ENCODE measurements around the gene DNAJC18. TPM values are rescaled to one million over a fixed set of nuclear protein-coding genes. Genes with fewer than 3 reads are reported as not detected.

Gene DNAJC18
- total RNA-seq, 1 experiment from 2014 or later, result 4.4 TPM

DNA sequence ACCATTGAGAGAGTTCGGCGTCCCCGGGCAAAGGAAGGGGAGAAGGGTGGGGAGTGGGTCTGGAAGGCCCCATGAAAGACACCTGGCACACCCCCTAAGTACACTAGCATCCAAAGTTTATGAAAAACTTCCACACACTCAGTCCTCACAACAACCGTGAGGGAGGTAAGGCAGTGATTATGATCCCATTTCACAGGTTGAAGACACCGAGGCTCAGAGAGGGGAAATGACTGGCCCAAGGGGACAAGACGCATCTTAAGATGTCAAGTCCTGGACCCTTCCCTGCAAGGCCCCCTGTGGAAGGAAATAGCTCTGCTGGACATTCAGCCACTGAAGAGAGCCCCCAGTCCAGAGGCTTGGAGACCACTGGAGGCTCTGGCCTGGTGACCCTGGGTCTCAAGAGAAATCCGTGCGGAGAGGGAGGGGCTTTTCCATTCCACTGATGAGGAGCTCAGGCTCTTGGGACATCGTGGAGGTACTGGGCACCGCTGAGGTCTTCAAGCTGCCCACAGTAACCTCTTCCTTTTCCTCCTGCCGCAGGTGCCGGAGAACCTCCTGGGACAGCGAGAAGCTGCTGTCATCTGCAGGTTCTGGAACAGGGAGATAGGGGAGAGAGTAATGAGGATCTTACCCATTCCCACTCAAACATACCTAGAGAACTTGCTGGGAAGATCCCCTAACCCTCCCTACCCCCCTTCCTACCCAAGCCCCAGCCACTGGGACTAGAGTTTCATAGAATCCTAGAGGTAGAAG is 36.7 kb upstream of the DNAJC18 start:
- no TSS peak for BruUV-seq (replicated peaks)
- TF ChIP-seq EZH2 (IDR thresholded peaks at IDR 0.05; ENCODE audit: low read length, unreplicated experiment) (no peak), CTCF (conservative IDR thresholded peaks at IDR 0.05; ENCODE audit: low read depth, low read length) (no peak), EZH2phosphoT487 (IDR thresholded peaks at IDR 0.05; ENCODE audit: borderline replicate concordance, low read length) (no peak)
- H3K36me3 ChIP-seq (ENCODE audit: low read depth, low read length), result no peaks in the 10 kb centered on the region
- ChIA-PET CTCF (no interaction called here), POLR2A (ENCODE audit: unreplicated experiment) (no interaction called here)
- no peaks in the 10 kb centered on the region for H3K27me3 ChIP-seq (ENCODE audit: low read length)
- no peaks in the 10 kb centered on the region for H3K9me2 ChIP-seq (replicated peaks; ENCODE audit: low read length)
- H3K79me2 ChIP-seq (ENCODE audit: low read length), result no peaks in the 10 kb centered on the region
- no peak overlapping the region for H3K4me2 ChIP-seq (ENCODE audit: low read length)
- H3K27ac ChIP-seq (ENCODE audit: low read length), result no peak overlapping the region
- no peak for ATAC-seq
- H3F3A ChIP-seq (ENCODE audit: low read length, unreplicated experiment), result no peaks in the 10 kb centered on the region
- no peaks in the 10 kb centered on the region for H4K20me1 ChIP-seq (ENCODE audit: low read length)
- H3K4me1 ChIP-seq (ENCODE audit: insufficient read depth, low read length), result peaks cover 2% of the 10 kb centered on the region; the same call in 1 of the 2 replicates
- no peak overlapping the region for H2AFZ ChIP-seq (ENCODE audit: low read length)
- no peak for DNase-seq
- no peaks in the 10 kb centered on the region for H3K9me3 ChIP-seq (ENCODE audit: low read length)
- intact Hi-C loops (cut with micrococcal nuclease), result no loop called here
- H3K9ac ChIP-seq (ENCODE audit: low read length), result no peak overlapping the region
- no peak overlapping the region for H3K4me3 ChIP-seq (ENCODE audit: low read length)

- Histone ChIP-seq H3K9me3 (ENCODE audit: low read length) (no peaks in the 10 kb centered on the region), H3K4me1 (ENCODE audit: insufficient read depth, low read length) (no peaks in the 10 kb centered on the region), H2AFZ (ENCODE audit: low read length) (no peak overlapping the region), H4K20me1 (ENCODE audit: low read length) (no peaks in the 10 kb centered on the region), H3K4me3 (ENCODE audit: low read length) (no peak overlapping the region), H3K79me2 (ENCODE audit: low read length) (no peaks in the 10 kb centered on the region), H3K9ac (ENCODE audit: low read length) (no peak overlapping the region), H3K9me2 (replicated peaks; ENCODE audit: low read length) (no peaks in the 10 kb centered on the region), H3K4me2 (ENCODE audit: low read length) (no peak overlapping the region), H3K27ac (ENCODE audit: low read length) (no peak overlapping the region), H3F3A (ENCODE audit: low read length, unreplicated experiment) (no peaks in the 10 kb centered on the region), H3K36me3 (ENCODE audit: low read depth, low read length) (no peaks in the 10 kb centered on the region), H3K27me3 (ENCODE audit: low read length) (no peaks in the 10 kb centered on the region)
- intact Hi-C loops (cut with micrococcal nuclease), result no loop called here
- CTCF ChIA-PET, result no interaction called here
- no TSS peak for BruUV-seq (replicated peaks)
- POLR2A ChIA-PET (ENCODE audit: unreplicated experiment), result no interaction called here
- ATAC-seq, result no peak
- DNase-seq, result no peak
- TF ChIP-seq EZH2 (IDR thresholded peaks at IDR 0.05; ENCODE audit: low read length, unreplicated experiment) (no peak), EZH2phosphoT487 (IDR thresholded peaks at IDR 0.05; ENCODE audit: borderline replicate concordance, low read length) (no peak), CTCF (conservative IDR thresholded peaks at IDR 0.05; ENCODE audit: low read depth, low read length) (no peak)
Observed at GRCh38 chr5:139474890-139475791, 35.8 kb upstream of the DNAJC18 start.

Data from PC-3 (cell line).